Esophagus muscularis mucosa (tissue), 4 donors: ENCODE data around the gene GRAMD4. TPM values are rescaled to one million over a fixed set of nuclear protein-coding genes. Genes with fewer than 3 reads are reported as not detected.

Experiments used
- DNase-seq: peaks from one replicate; pipeline ENCODE4 v3.0.0-alpha.2; 2017; ENCODE audit errors: extremely low spot score
- H3K27ac ChIP-seq, 4 donors: fragments of 200-600 bp; sonication (generic); replicated peaks in 1 of 4; 1 replicate in 3 of 4; 2 replicates in 1 of 4; pipeline ENCODE4 v1.5.1; 2016 to 2019; ENCODE audit warnings: mild to moderate bottlenecking in 1 of 4
- H3K27me3 ChIP-seq, 4 donors: fragments of 200-600 bp; sonication (generic); one replicate each; pipeline versions ENCODE4 v1.5.1 to v1.6.0; 2016 to 2019
- H3K36me3 ChIP-seq, 4 donors: fragments of 200-600 bp; sonication (generic); one replicate each; pipeline ENCODE4 v1.5.1; 2016 to 2019
- H3K4me1 ChIP-seq, 4 donors: fragments of 200-600 bp; sonication (generic); one replicate each; pipeline ENCODE4 v1.5.1; 2016 to 2019
- H3K4me3 ChIP-seq, 4 donors: fragments of 200-600 bp; sonication (generic); 1 replicate in 2 of 4; 2 replicates in 2 of 4; pipeline ENCODE4 v1.5.1; 2016 to 2019; ENCODE audit warnings: mild to moderate bottlenecking in 4 of 4, moderate library complexity in 1 of 4
- H3K9me3 ChIP-seq, 4 donors: fragments of 200-600 bp; sonication (generic); 1 replicate in 3 of 4; 2 replicates in 1 of 4; pipeline ENCODE4 v1.5.1; 2016 to 2019
- EP300 ChIP-seq: sonication (generic); formaldehyde crosslinking; IDR thresholded peaks from one replicate; pipeline ENCODE4 v1.6.1; 2017; ENCODE audit warnings: antibody characterized with exemption
- POLR2A ChIP-seq: fragments of 450-650 bp; IDR thresholded peaks from one replicate; pipeline ENCODE4 v1.6.1; 2017; ENCODE audit warnings: antibody characterized with exemption, moderate library complexity, mild to moderate bottlenecking, low read depth
- POLR2AphosphoS5 ChIP-seq, 2 donors: sonication (generic); formaldehyde crosslinking; IDR thresholded peaks; one replicate each; pipeline ENCODE4 v1.6.1; 2017; ENCODE audit warnings: antibody characterized with exemption in 2 of 2
- WGBS: methylation state at CpG from one replicate; pipeline ENCODE4 v1.1.5; 2018; 5-methylcytosine and 5-hydroxymethylcytosine counted together
- intact Hi-C: fragments of 100-400 bp; cut with DNase I; formaldehyde crosslinking; loops from one replicate; pipeline ENCODE4 v1.15.1; 2023
- total RNA-seq, 4 donors: library from RNA; depleted of rRNA; stranded (reverse); fragments of >200 nt; gene quantifications; one replicate each; pipeline versions ENCODE4 v1.1.0 to v1.2.1, GENCODE V29; 2016
- TF ChIP-seq, protein P1 (sequence below), 3 experiments: fragments of 200-600 bp in 2 of 3; fragments of 450-650 bp in 1 of 3; sonication (generic) in 2 of 3; IDR thresholded peaks; one replicate each; pipeline ENCODE4 v1.5.1; 2017 to 2019; ENCODE audit warnings: antibody characterized with exemption in 3 of 3, mild to moderate bottlenecking in 2 of 3, moderate library complexity in 1 of 3

The GRAMD4 gene
- total RNA-seq, 4 donors from 2014 or later, result 20.0 to 126 (median 63.8) TPM

DNA sequence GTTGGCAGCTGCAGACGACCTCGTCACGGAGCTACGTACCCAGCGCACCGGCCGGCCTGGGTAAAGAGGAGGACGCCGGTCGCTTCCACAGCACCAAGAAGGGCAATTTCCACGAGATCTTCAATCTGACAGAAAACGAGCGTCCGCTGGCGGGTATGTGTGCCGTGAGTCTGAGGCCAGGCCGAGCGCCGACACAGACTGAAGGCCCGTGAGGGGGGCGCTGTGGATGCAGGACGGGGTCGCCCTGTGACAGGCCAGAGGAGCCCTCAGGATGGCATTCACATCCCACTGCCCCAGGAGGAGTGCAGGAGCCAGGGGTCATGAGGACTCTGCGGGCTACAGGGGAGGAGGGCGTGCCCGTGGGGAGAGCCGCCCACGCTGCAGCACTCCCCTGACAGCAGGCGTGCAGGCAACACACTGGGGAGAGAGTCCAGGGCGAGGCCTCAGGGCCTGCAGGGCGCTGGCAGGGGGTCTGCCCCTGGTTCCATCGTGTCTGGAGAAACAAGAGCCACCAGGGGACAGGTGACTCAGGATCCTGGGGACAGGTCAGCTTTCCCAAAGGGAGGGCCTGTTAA is 53.6 kb downstream of the GRAMD4 start:
- no peaks in the 10 kb centered on the region for H3K27me3 ChIP-seq
- H3K9me3 ChIP-seq, result no peaks in the 10 kb centered on the region
- intact Hi-C loops, result no loop called here
- DNase-seq, result no peak
- H3K4me3 ChIP-seq, result peak overlapping the region in 1 of 4 donors; percentile 20
- peaks cover 5 to 13% (median 7%) of the 10 kb centered on the region in 4 donors for H3K4me1 ChIP-seq
- 88% methylated on average over 26 of the region's 32 CpGs for WGBS
- H3K36me3 ChIP-seq, result peaks cover 0 to 85% (median 76%) of the 10 kb centered on the region in 4 donors
- TF ChIP-seq EP300, result no peak
- TF ChIP-seq, protein P1, sequence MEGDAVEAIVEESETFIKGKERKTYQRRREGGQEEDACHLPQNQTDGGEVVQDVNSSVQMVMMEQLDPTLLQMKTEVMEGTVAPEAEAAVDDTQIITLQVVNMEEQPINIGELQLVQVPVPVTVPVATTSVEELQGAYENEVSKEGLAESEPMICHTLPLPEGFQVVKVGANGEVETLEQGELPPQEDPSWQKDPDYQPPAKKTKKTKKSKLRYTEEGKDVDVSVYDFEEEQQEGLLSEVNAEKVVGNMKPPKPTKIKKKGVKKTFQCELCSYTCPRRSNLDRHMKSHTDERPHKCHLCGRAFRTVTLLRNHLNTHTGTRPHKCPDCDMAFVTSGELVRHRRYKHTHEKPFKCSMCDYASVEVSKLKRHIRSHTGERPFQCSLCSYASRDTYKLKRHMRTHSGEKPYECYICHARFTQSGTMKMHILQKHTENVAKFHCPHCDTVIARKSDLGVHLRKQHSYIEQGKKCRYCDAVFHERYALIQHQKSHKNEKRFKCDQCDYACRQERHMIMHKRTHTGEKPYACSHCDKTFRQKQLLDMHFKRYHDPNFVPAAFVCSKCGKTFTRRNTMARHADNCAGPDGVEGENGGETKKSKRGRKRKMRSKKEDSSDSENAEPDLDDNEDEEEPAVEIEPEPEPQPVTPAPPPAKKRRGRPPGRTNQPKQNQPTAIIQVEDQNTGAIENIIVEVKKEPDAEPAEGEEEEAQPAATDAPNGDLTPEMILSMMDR (IDR thresholded peaks at IDR 0.05), result no peak
- no peak for TF ChIP-seq POLR2A
- no peak for TF ChIP-seq POLR2AphosphoS5 (IDR thresholded peaks at IDR 0.05)
- peak overlapping the region in 1 of 4 donors; percentile 46 for H3K27ac ChIP-seq

DNA sequence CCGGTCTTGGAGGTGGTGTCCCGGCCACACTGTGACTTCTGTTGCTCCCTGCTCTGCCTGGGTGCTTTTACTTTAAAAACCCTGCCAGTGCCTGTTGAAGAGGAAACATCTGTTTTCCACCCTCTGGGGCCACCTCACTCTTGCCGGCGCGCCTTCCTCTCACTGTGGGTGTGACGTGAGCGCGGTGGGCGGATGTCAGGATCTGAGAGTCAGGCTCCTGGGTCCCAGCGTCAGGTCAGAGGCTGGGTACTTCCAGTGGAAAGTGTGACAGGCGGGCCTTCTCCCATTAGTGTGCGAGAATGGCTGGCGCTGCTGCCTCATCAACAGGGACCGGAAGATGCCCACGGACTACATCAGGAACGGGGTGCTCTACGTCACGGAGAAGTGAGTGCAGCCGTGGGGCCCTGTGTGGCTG is 54.2 kb downstream of the GRAMD4 start:
- WGBS, result 75% methylated on average over 15 of the region's 19 CpGs
- H3K9me3 ChIP-seq, result no peaks in the 10 kb centered on the region
- peaks cover 10 to 14% (median 12%) of the 10 kb centered on the region in 4 donors for H3K4me1 ChIP-seq
- H3K4me3 ChIP-seq, result peak overlapping the region; percentile 4 to 20 (median 13)
- H3K27me3 ChIP-seq, result no peaks in the 10 kb centered on the region
- DNase-seq, result no peak
- TF ChIP-seq POLR2AphosphoS5 (IDR thresholded peaks at IDR 0.05) (peak; percentile 37 to 63), EP300 (no peak), POLR2A (no peak)
- intact Hi-C loops, result no loop called here
- H3K27ac ChIP-seq, result peak overlapping the region in 2 of 4 donors; percentile 28 to 46
- peaks cover 0 to 79% (median 71%) of the 10 kb centered on the region in 4 donors for H3K36me3 ChIP-seq

DNA sequence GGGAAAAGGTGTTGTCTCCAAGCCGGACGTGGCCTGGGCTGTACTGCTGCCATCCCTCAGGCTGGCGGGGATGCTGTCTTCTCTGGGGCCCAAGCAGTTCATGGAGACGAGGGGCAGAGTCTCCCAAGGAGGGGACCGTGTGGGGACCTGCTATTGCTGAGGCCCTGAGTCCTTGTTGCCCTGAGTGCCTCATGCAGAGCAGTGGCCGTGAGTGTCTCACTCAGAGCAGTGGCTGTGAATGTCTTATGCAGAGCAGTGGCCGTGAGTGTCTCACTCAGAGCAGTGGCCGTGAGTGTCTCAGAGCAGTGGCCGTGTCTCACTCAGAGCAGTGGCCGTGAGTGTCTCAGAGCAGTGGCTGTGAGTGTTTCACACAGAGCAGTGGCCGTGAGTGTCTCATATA is 54.7 kb downstream of the GRAMD4 start:
- DNase-seq, result no peak
- no peaks in the 10 kb centered on the region for H3K27me3 ChIP-seq
- peaks cover 0 to 77% (median 68%) of the 10 kb centered on the region in 4 donors for H3K36me3 ChIP-seq
- peaks cover 16 to 19% (median 17%) of the 10 kb centered on the region in 4 donors for H3K4me1 ChIP-seq
- H3K4me3 ChIP-seq, result peak overlapping the region; percentile 4 to 20 (median 13)
- TF ChIP-seq POLR2AphosphoS5 (IDR thresholded peaks at IDR 0.05) (no peak), EP300 (no peak), POLR2A (no peak)
- TF ChIP-seq, protein P1 (IDR thresholded peaks at IDR 0.05), result no peak
- no peaks in the 10 kb centered on the region for H3K9me3 ChIP-seq
- intact Hi-C loops, result no loop called here
- 94% methylated on average over 7 of the region's 11 CpGs for WGBS
- H3K27ac ChIP-seq, result peak overlapping the region in 2 of 4 donors; percentile 28 to 46

DNA sequence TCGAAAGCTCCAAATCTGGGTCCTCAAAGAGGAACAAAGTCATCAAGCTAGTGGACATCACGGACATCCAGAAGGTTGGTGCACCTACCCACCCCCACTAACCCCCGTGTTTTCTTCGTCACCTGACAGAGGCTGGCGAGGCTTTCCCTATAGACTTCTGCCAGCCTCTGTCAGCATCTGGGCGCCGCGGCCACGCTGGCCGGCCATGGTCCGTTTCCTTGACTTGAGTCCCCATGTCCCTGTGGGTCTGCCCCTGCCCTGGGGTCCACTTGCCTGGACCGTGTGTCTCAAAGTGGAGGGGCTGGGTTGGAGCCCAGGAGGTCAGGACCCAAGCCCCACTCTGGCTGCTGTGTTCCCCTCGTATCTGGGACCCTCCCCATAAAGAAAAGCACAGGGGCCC is 55.3 kb downstream of the GRAMD4 start:
- Histone ChIP-seq H3K4me3 (no peak overlapping the region), H3K36me3 (peaks cover 0 to 71% (median 62%) of the 10 kb centered on the region in 4 donors), H3K4me1 (peaks cover 19 to 22% (median 20%) of the 10 kb centered on the region in 4 donors), H3K9me3 (no peaks in the 10 kb centered on the region), H3K27me3 (no peaks in the 10 kb centered on the region), H3K27ac (no peak overlapping the region)
- TF ChIP-seq, protein P1 (IDR thresholded peaks at IDR 0.05), result no peak
- TF ChIP-seq EP300, result no peak
- no peak for TF ChIP-seq POLR2AphosphoS5 (IDR thresholded peaks at IDR 0.05)
- TF ChIP-seq POLR2A, result no peak
- DNase-seq, result no peak
- intact Hi-C loops, result no loop called here
- 92% methylated on average over 13 of the region's 13 CpGs for WGBS

DNA sequence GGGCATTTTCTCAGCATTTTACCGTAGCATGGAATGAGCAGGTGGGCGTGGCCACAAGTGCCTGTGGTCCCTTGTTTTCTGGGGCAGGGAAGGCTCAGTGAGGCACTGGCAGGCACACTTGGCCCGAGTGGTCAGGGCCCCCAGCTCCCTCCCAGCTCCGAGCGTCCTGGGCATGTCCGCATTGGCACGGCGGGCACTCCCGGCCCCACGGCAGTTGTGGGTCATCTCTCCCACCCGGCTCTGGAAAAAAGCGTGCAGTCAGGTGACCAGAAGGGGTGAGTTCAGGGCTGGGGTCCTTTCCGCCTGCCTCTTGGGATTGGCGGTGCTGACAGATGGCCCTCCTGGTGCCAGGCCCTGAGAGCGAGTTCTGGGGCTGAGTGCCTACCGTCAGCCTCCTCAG is 55.8 kb downstream of the GRAMD4 start:
- H3K4me1 ChIP-seq, result peaks cover 16 to 22% (median 19%) of the 10 kb centered on the region in 4 donors
- no peak overlapping the region for H3K27ac ChIP-seq
- intact Hi-C loops, result no loop called here
- peaks cover 0 to 70% (median 58%) of the 10 kb centered on the region in 4 donors for H3K36me3 ChIP-seq
- DNase-seq, result no peak
- TF ChIP-seq, protein P1 (IDR thresholded peaks at IDR 0.05), result no peak
- no peak for TF ChIP-seq EP300
- no peak for TF ChIP-seq POLR2AphosphoS5 (IDR thresholded peaks at IDR 0.05)
- TF ChIP-seq POLR2A, result no peak
- no peaks in the 10 kb centered on the region for H3K9me3 ChIP-seq
- no peaks in the 10 kb centered on the region for H3K27me3 ChIP-seq
- H3K4me3 ChIP-seq, result no peak overlapping the region
- 91% methylated on average over 15 of the region's 16 CpGs for WGBS
